ENCODE data around the gene DNAJC16. TPM values are rescaled to one million over a fixed set of nuclear protein-coding genes. Genes with fewer than 3 reads are reported as not detected.

Gene DNAJC16
- total RNA-seq, 1 donor from 2014 or later: 26.3 TPM

DNA sequence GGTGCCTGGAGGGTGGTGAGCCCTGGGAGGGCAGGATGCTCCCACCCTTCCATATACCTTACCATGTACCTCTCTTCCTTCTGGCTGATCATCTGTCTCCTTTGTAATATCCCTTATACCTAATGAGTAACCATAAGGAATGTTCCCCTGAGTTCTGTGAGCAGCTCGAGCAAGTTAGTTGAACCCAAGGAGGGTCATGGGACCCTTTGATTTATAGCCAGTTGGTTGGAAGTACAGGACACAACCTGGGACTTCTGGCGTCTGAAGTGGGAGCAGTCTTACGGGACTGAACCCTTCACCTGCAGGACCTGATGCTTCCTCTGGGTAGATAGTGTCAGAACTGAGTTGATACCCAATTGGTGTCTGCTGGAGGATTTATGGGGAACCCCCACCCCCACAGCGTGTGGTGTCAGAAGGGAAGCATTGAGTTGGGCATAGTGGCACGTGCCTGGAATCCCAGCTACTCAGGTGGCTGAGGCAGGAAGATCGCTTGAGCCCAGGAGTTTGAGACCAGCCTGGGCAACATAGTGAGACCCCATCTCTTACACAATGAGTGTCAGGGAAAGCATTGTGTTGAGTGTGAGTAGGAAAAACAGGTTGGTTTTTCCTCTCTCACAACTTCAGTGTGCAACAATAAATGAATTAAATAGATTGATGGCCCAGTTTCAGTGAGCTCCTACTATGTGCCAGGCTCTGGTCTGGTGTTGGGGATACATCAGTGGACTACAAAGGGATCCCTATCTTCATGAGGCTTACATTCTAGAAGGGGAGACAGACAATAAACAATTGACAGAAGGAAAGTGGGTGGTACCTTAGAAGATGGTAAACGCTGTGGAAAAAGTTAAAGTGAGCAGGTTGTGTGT lies 16.0 kb downstream of the DNAJC16 start:
- H3K4me1 Mint-ChIP-seq (ENCODE audit: unreplicated experiment): no peaks in the 10 kb centered on the region
- no peak for DNase-seq (ENCODE audit: extremely low spot score, unreplicated experiment)
- H3K4me3 Mint-ChIP-seq: no peak overlapping the region
- no peak overlapping the region for H3K27ac Mint-ChIP-seq
- H3K27me3 Mint-ChIP-seq: no peaks in the 10 kb centered on the region
- H3K36me3 Mint-ChIP-seq: peaks cover 20% of the 10 kb centered on the region
- TF ChIP-seq, protein P1, sequence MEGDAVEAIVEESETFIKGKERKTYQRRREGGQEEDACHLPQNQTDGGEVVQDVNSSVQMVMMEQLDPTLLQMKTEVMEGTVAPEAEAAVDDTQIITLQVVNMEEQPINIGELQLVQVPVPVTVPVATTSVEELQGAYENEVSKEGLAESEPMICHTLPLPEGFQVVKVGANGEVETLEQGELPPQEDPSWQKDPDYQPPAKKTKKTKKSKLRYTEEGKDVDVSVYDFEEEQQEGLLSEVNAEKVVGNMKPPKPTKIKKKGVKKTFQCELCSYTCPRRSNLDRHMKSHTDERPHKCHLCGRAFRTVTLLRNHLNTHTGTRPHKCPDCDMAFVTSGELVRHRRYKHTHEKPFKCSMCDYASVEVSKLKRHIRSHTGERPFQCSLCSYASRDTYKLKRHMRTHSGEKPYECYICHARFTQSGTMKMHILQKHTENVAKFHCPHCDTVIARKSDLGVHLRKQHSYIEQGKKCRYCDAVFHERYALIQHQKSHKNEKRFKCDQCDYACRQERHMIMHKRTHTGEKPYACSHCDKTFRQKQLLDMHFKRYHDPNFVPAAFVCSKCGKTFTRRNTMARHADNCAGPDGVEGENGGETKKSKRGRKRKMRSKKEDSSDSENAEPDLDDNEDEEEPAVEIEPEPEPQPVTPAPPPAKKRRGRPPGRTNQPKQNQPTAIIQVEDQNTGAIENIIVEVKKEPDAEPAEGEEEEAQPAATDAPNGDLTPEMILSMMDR (conservative IDR thresholded peaks at IDR 0.05): no peak
- no peaks in the 10 kb centered on the region for H3K9me3 Mint-ChIP-seq

DNA sequence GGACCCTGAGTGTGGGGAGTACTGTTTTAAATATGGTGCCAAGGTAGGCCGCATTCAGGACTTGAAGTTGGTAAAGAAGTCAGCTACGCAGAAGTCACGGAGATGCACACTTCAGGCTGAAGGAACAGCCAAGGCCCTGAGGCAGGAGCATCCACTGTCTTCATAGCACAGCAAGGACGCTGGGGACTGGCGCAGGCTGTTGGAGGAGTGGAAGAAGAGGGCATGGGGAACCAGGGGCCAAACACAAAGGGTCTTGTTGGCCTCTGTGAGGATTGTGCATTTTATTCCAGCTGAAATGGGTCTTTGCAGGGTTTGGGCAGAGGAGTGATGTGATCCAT lies 16.6 kb downstream of the DNAJC16 start:
- TF ChIP-seq, protein P1 (conservative IDR thresholded peaks at IDR 0.05): no peak
- Mint-ChIP-seq H3K9me3 (no peaks in the 10 kb centered on the region), H3K36me3 (peaks cover 24% of the 10 kb centered on the region), H3K4me1 (ENCODE audit: unreplicated experiment) (no peaks in the 10 kb centered on the region), H3K27ac (no peak overlapping the region), H3K27me3 (no peaks in the 10 kb centered on the region), H3K4me3 (no peak overlapping the region)
- DNase-seq (ENCODE audit: extremely low spot score, unreplicated experiment): no peak

DNA sequence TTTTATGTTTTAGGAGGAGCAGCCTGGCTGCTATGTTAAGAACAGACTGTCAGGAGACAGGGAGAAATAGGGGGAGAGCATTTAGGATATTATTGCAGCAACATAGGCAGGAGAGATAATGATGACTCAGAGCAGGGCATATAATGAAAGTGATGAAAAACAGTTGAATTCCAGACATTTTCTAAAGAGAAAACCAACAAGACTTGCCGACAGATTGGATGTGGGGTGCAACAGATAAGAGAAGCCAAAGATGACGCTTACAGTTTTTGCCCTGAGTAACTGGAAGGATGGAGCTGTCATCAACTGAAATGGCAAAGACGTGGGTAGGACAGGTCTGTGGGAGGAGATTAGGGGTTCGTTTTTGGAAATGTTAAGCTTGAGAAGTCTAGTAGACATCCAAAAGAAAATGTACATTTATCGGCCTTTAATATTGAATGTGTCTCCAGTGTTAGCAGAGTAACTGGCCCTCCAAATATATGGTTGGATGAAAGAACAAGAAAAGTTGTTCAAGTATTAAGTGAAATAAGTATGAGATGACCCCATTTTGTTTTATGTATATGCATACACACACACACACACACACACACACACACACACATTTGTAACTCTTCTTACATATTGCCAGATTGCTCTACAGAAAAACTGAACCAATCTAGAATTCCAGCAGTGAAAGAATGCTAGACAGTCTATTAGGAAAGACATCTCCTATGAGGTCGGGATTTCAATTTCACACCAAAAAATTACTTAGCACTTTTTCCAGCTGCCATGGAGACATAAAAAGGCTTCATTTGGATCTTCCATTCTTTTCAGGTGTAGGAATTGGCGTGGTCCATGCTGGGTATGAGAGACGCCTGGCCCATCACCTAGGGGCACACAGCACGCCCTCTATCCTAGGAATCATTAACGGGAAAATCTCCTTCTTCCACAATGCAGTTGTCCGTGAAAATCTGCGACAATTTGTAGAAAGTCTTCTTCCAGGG lies 17.2 kb downstream of the DNAJC16 start:
- Mint-ChIP-seq H3K4me1 (ENCODE audit: unreplicated experiment) (no peaks in the 10 kb centered on the region), H3K9me3 (no peaks in the 10 kb centered on the region), H3K4me3 (no peak overlapping the region), H3K36me3 (peaks cover 21% of the 10 kb centered on the region), H3K27ac (no peak overlapping the region), H3K27me3 (no peaks in the 10 kb centered on the region)
- TF ChIP-seq, protein P1 (conservative IDR thresholded peaks at IDR 0.05): no peak
- no peak for DNase-seq (ENCODE audit: extremely low spot score, unreplicated experiment)

DNA sequence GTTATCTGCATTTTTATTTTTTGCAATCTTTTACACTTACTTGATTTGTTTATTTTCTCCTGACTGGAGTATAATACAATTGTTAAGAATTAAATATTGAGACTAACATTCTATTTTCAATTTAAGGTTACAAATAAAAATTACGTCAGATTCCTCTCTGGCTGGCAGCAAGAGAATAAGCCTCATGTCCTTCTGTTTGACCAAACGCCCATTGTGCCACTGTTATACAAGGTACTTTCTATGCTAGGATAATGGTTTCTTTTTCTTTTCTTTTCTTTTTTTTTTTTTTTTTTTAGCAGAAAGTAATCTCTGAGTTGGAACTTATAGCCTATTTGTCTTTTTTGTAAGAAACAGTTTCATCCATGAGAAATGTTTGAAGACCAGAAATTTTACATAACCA lies 20.0 kb downstream of the DNAJC16 start:
- Mint-ChIP-seq H3K36me3 (peaks cover 20% of the 10 kb centered on the region), H3K27ac (no peak overlapping the region), H3K4me1 (ENCODE audit: unreplicated experiment) (no peaks in the 10 kb centered on the region), H3K4me3 (no peak overlapping the region), H3K9me3 (no peaks in the 10 kb centered on the region), H3K27me3 (no peaks in the 10 kb centered on the region)
- TF ChIP-seq, protein P1 (conservative IDR thresholded peaks at IDR 0.05): no peak
- DNase-seq (ENCODE audit: extremely low spot score, unreplicated experiment): no peak

DNA sequence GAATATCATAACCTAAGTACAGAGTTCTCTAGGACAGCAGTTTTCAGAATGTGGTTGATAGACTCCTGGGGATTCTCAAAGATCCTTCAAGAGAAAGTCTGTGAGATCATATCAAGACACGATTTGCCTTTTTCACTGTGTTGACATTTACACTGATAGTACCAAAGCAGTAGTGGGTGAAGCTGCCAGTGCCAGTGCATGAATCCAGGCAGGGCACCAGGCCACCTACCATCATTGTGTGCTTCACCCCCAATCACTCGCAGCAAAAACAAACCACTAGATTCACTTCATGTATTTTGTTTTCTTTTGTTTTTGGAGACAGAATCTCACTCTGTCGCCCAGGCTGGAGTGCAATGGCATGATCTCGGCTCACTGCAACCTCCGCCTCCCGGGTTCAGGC lies 23.9 kb downstream of the DNAJC16 start:
- Mint-ChIP-seq H3K36me3 (peaks cover 16% of the 10 kb centered on the region), H3K27me3 (no peaks in the 10 kb centered on the region), H3K4me3 (no peak overlapping the region), H3K9me3 (no peaks in the 10 kb centered on the region), H3K4me1 (ENCODE audit: unreplicated experiment) (no peaks in the 10 kb centered on the region), H3K27ac (no peak overlapping the region)
- no peak for DNase-seq (ENCODE audit: extremely low spot score, unreplicated experiment)
- TF ChIP-seq, protein P1 (conservative IDR thresholded peaks at IDR 0.05): no peak

Measured in type B pancreatic cell (in vitro differentiated cells).